Omental fat pad (tissue), 4 donors: Measurements from ENCODE around the gene GMDS. TPM values are rescaled to one million over a fixed set of nuclear protein-coding genes. Genes with fewer than 3 reads are reported as not detected.

ENCODE experiments used
- ATAC-seq: fragments of 150-250 bp; one replicate; pipeline ENCODE4 v1.9.1; 2016; ENCODE audit warnings: mild to moderate bottlenecking, moderate library complexity; ENCODE audit not compliant: low FRiP score
- DNase-seq: peaks from one replicate; pipeline ENCODE4 v3.0.0-alpha.2; 2019; ENCODE audit warnings: low spot score
- CTCF ChIP-seq, 3 donors: fragments of 450-650 bp; IDR thresholded peaks; one replicate each; pipeline ENCODE4 v1.5.1; 2016 to 2017; ENCODE audit warnings: antibody characterized with exemption in 3 of 3, mild to moderate bottlenecking in 3 of 3, moderate library complexity in 2 of 3
- total RNA-seq, 4 donors: library from RNA; depleted of rRNA; stranded (reverse); fragments of >200 nt; gene quantifications; one replicate each; pipeline ENCODE4 v1.1.0, GENCODE V29; 2016

GMDS gene
- total RNA-seq, 4 donors from 2014 or later: 5.6 to 20.6 (median 10.7) TPM

GRCh38 chr6:1633366-1634021, 611.9 kb downstream of the GMDS start:
- DNase-seq (no peak), ATAC-seq (no peak)
- no peak for TF ChIP-seq CTCF (IDR thresholded peaks at IDR 0.05)

GRCh38 chr6:1631251-1631650, 614.2 kb downstream of the GMDS start:
- no peak for TF ChIP-seq CTCF (IDR thresholded peaks at IDR 0.05)
- ATAC-seq (no peak), DNase-seq (no peak)

- ATAC-seq (no peak), DNase-seq (no peak)
- TF ChIP-seq CTCF (IDR thresholded peaks at IDR 0.05): no peak
These were observed 614.6 kb downstream of the GMDS start for GRCh38 chr6:1630771-1631217.

GRCh38 chr6:1630212-1630770, 615.1 kb downstream of the GMDS start:
- no peak for TF ChIP-seq CTCF (IDR thresholded peaks at IDR 0.05)
- ATAC-seq: no peak
- no peak for DNase-seq

- TF ChIP-seq CTCF (IDR thresholded peaks at IDR 0.05): no peak
- no peak for DNase-seq
- ATAC-seq: no peak
These were observed 616.1 kb downstream of the GMDS start for GRCh38 chr6:1629316-1629715.

- no peak for DNase-seq
- ATAC-seq: no peak
- TF ChIP-seq CTCF (IDR thresholded peaks at IDR 0.05): no peak
These were observed 617.4 kb downstream of the GMDS start for GRCh38 chr6:1627827-1628560.
